ENCODE data around the gene SPATA1. TPM values are rescaled to one million over a fixed set of nuclear protein-coding genes. Genes with fewer than 3 reads are reported as not detected.

SPATA1 gene
- polyA plus RNA-seq, 1 donor from 2014 or later = 0.17 TPM

- Histone ChIP-seq H3K27me3 (ENCODE audit: insufficient read depth, low read depth, low read length) (no peaks in the 10 kb centered on the region), H3K9me2 (ENCODE audit: insufficient read depth, low read length) (no peaks in the 10 kb centered on the region), H3K36me3 (ENCODE audit: insufficient read depth, low read length) (no peaks in the 10 kb centered on the region), H3K79me2 (replicated peaks; ENCODE audit: insufficient read depth, low read length) (no peaks in the 10 kb centered on the region), H3K9ac (ENCODE audit: low read length) (no peak overlapping the region), H3F3A (ENCODE audit: insufficient read depth, low read length, poor library complexity, severe bottlenecking) (no peaks in the 10 kb centered on the region), H3K9me3 (ENCODE audit: low read length) (no peaks in the 10 kb centered on the region), H3K27ac (ENCODE audit: low read length) (no peak overlapping the region), H2AFZ (ENCODE audit: low read depth, low read length) (no peak overlapping the region), H3K4me3 (ENCODE audit: low read length) (no peak overlapping the region), H4K20me1 (ENCODE audit: insufficient read depth) (no peaks in the 10 kb centered on the region), H3K4me2 (ENCODE audit: low read length) (no peak overlapping the region)
- TF ChIP-seq TAF1 (IDR thresholded peaks at IDR 0.05; ENCODE audit: low read depth) (no peak), REST (IDR thresholded peaks at IDR 0.05; ENCODE audit: borderline replicate concordance) (no peak), POLR2AphosphoS5 (IDR thresholded peaks at IDR 0.05) (no peak), EZH2 (IDR thresholded peaks at IDR 0.05; ENCODE audit: borderline replicate concordance, insufficient read depth, low read length, poor library complexity, severe bottlenecking) (no peak), SMC3 (conservative IDR thresholded peaks at IDR 0.05; ENCODE audit: poor library complexity) (no peak), RAD21 (conservative IDR thresholded peaks at IDR 0.05) (no peak), MXI1 (conservative IDR thresholded peaks at IDR 0.05; ENCODE audit: poor library complexity, severe bottlenecking) (no peak), CTCF (IDR thresholded peaks at IDR 0.05; ENCODE audit: poor library complexity, severe bottlenecking) (no peak), EP300 (conservative IDR thresholded peaks at IDR 0.05; ENCODE audit: poor library complexity, severe bottlenecking) (no peak)
Measured at GRCh38 chr1:84613887-84614286, 107.7 kb downstream of the SPATA1 start.

GRCh38 chr1:84615790-84616189, 109.6 kb downstream of the SPATA1 start:
- Histone ChIP-seq H3K79me2 (replicated peaks; ENCODE audit: insufficient read depth, low read length) (no peaks in the 10 kb centered on the region), H3K9me2 (ENCODE audit: insufficient read depth, low read length) (no peaks in the 10 kb centered on the region), H3K4me2 (ENCODE audit: low read length) (no peak overlapping the region), H3K4me3 (ENCODE audit: low read length) (no peak overlapping the region), H2AFZ (ENCODE audit: low read depth, low read length) (no peak overlapping the region), H3K27ac (ENCODE audit: low read length) (no peak overlapping the region), H3K27me3 (ENCODE audit: insufficient read depth, low read depth, low read length) (no peaks in the 10 kb centered on the region), H4K20me1 (ENCODE audit: insufficient read depth) (no peaks in the 10 kb centered on the region), H3K36me3 (ENCODE audit: insufficient read depth, low read length) (no peaks in the 10 kb centered on the region), H3K9me3 (ENCODE audit: low read length) (no peaks in the 10 kb centered on the region), H3K9ac (ENCODE audit: low read length) (no peak overlapping the region), H3F3A (ENCODE audit: insufficient read depth, low read length, poor library complexity, severe bottlenecking) (no peaks in the 10 kb centered on the region)
- no peak for TF ChIP-seq REST (IDR thresholded peaks at IDR 0.05; ENCODE audit: borderline replicate concordance)
- TF ChIP-seq MXI1 (conservative IDR thresholded peaks at IDR 0.05; ENCODE audit: poor library complexity, severe bottlenecking) = no peak
- no peak for TF ChIP-seq SMC3 (conservative IDR thresholded peaks at IDR 0.05; ENCODE audit: poor library complexity)
- no peak for TF ChIP-seq CTCF (IDR thresholded peaks at IDR 0.05; ENCODE audit: poor library complexity, severe bottlenecking)
- TF ChIP-seq EP300 (conservative IDR thresholded peaks at IDR 0.05; ENCODE audit: poor library complexity, severe bottlenecking) = no peak
- no peak for TF ChIP-seq POLR2AphosphoS5 (IDR thresholded peaks at IDR 0.05)
- no peak for TF ChIP-seq TAF1 (IDR thresholded peaks at IDR 0.05; ENCODE audit: low read depth)
- TF ChIP-seq RAD21 (conservative IDR thresholded peaks at IDR 0.05) = no peak
- no peak for TF ChIP-seq EZH2 (IDR thresholded peaks at IDR 0.05; ENCODE audit: borderline replicate concordance, insufficient read depth, low read length, poor library complexity, severe bottlenecking)

All from neural cell (in vitro differentiated cells).